GM18520 (cell line): ENCODE data around the gene RASL12.

Source experiments
- ATAC-seq: cut with Tn5 transposase; IDR thresholded peaks from one replicate; pipeline ENCODE4 v1.9.1; 2021; ENCODE audit not compliant: unreplicated experiment

The RASL12 gene

DNA sequence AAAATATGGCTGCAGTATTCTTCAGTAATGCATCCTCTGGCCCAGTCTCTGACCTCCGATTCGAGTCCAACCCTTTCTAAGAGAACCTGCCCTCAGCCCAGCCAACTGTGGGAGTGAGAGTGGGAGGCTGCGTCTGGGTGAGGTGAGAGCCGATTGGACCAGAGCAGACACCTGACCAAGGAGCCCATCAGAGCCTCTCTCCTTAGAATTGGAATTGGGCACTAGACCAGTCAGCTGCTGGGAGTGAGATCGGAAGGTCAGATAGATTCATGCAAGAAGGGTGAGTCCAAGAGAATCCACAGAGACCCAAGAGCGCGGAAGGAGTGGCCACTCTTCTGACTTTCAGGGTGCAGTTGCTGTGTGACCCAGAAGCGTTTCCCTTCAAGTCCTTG lies 10.2 kb downstream of the RASL12 start:
- no peak for ATAC-seq

DNA sequence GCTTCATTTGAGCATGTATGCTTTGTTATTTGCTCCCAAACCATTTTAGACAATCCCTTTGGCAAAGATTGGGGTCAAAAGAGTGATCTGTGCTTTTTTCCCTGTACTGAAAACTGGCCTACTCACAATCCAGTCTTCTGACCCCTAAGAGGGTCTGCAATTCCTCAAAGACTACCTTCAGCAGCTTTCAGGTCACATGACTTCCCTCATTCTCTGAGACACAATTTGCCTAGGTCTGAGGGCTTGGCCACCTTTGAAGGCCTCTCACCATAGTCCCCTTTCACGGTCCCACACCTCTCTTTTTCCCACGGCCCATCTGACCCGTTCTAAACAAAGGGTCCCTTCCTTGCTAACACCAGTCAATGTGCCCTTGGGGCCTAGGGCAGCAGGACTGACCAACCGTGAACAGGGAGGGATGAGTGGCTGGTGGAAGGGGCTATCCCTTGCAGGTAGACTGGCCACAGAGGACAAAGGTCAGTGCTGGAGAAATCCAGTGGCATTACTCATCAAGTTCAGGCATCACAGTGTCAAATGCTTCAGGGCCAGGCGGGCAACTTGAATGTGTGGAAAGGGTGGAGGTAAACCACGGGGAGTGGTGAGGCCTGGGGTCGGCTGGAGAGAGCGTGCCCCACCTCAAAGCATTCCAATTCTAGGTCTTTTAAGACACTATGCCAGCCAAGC lies 10.8 kb downstream of the RASL12 start:
- no peak for ATAC-seq

- ATAC-seq, result no peak
Measured at GRCh38 chr15:65056106-65056505, 11.7 kb downstream of the RASL12 start.

DNA sequence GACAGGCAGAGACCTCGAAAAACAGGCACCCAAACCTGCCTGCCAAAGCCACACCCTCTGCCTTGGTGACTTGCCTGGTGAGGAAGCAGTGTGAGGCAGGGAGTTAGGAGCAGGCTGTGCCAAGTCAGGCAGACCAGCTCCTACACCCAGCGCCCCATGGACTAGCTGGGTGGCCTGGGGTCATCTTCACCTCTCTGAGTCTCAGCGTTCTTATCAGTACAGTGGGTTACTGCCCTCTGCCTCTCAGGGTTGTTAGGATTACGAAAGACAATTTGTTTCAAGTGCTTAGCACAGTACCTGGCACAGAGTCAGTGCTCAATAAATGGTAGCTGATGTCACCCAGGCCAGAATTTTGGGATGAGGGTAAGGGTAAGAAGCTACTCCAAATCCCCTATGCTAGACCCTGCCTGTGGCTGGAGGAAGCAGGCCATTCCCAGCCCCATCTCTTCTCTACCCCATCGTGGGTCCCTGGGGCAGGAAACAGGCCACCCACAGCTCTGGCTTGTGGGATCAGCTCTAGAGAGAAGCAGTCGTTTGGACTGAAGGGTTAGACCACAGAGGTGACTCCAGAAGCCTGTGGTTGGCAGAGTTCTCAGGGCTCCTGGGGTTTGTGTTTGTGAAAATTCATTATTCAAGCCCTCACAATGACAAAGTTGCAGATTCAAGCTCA lies 12.5 kb downstream of the RASL12 start:
- ATAC-seq, result no peak

- ATAC-seq, result no peak
Measured at GRCh38 chr15:65054333-65055200, 13.2 kb downstream of the RASL12 start.

GRCh38 chr15:65052956-65053355 lies 14.8 kb downstream of the RASL12 start:
- no peak for ATAC-seq

DNA sequence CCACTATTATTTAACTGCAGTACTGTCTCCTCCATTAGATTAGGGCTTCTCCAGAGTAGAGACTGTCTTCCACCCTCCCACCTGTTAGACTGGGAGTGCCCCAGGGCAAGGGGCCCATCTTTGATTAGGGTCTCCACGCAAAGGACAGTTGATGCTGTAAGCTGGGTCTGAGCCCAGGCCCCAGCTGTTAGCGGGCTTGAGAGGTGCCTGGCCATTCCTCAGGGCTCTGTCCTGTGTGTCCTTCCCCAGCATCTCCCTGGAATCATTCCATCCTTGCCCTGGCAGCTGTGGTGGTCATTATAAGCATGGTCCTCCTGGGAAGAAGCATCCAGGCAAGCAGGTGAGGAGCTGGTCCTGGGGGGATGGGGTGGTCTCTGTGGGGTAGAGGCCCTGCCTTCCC lies 16.5 kb downstream of the RASL12 start:
- ATAC-seq, result no peak

GRCh38 chr15:65050270-65050669 lies 17.5 kb downstream of the RASL12 start:
- ATAC-seq, result no peak

DNA sequence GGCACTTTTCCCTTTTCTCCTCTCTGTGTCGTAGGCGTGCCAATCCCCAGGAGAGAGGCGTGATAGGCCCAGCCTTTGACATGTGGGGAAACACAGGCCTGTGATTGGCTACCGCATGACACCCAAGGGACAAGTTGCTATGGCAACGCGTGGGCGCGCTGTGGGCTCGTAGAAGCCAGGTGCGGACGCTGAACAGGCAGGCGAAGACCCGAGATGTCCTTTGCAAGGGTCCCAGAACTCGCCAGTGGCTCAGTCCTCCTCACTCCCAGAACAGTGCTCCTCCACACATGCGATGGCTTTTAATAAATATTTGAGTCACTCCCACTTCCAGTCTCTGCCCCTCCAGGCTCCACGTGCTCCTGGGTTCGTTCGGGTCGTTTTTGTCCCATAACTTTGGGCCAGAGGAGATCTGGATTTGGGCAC lies 18.4 kb downstream of the RASL12 start:
- peak; percentile 87 for ATAC-seq

DNA sequence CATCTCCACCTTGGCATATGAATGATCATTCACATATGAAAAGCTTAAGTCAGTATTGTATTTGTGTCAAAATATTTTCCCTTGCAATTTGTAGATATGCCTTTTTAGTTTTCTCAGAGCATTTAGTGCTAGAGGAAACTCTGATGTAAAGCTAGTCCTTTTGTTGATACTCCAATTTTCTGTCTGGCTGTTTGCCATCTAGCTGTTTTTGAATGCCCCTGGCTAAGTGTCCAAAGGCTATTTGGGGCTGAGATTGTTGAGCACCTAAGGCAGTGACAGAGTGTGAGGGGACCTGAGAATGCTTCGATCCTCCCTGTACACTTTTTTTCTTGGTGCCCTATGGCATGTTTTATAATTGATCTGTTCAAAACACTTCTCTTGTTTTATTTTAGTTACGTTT lies 19.6 kb downstream of the RASL12 start:
- ATAC-seq, result no peak

- no peak for ATAC-seq
Measured at GRCh38 chr15:65044724-65045481, 22.9 kb downstream of the RASL12 start, which contains the start of gene SLC51B. TSS of gene SLC51B (plus strand) at chr15:65045387. CDS start at chr15:65050005, 4,618 bp downstream.

GRCh38 chr15:65044218-65044617 lies 23.6 kb downstream of the RASL12 start:
- peak; percentile 50 for ATAC-seq

GRCh38 chr15:65042776-65043327 lies 24.9 kb downstream of the RASL12 start:
- ATAC-seq, result no peak

GRCh38 chr15:65041787-65042186 lies 26.0 kb downstream of the RASL12 start:
- ATAC-seq, result no peak

GRCh38 chr15:65040461-65040860 lies 27.3 kb downstream of the RASL12 start:
- no peak for ATAC-seq

- no peak for ATAC-seq
Measured at GRCh38 chr15:65038836-65039235, 29.0 kb downstream of the RASL12 start.

DNA sequence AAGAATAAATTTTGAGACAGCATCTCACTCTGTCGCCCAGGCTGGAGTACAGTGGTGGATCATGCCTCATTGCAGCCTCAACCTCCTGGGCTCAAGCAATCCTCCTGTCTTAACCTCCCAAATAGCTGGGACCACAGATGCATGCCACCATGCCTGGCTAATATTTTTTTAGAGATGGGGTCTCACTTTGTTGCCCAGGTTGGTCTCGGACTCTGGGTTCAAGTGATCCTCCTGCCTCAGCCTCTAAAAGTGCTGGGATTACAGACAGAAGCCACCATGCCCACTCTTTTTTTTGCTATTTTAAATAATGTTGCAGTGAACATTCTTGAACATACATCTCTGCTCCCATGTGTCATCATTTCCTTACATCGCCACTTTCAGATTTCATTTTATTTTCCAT lies 29.4 kb downstream of the RASL12 start:
- ATAC-seq, result no peak

DNA sequence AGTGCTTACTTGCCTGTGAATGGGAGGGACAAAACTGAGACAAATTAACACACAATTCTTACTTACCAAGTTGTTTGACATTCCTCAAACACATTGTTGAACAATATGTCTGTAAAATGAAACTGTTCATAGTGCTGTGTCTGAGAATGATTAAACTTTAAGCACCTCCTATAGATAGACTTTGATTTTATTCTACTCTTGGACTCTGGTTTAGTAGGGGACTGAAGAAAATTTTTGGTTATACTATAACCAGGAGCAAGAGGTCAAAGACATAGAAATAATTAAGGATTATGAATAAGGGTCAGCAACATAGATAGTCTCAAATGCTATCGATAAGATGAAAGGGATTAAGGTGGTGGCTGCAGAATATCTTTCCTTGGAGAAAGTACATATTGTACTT lies 30.5 kb downstream of the RASL12 start:
- ATAC-seq, result no peak

DNA sequence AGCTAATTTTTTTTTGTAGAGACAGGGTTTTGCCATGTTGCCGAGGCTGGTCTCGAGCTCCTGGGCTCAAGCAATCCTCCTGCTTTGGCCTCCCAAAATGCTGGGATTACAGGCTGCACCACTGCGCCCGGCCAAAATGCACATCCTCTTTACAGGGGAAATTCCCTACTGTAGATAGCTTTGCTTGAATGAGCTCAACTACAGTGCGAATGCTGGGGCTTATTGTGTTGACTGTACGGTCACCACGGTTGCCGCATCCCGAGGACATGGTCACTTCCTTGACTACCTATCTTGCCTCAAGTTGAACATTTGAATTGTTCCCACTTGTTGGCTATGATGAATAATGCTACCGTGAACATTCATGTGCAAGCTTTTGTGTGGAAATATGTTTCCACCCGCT lies 33.1 kb downstream of the RASL12 start:
- ATAC-seq, result no peak

DNA sequence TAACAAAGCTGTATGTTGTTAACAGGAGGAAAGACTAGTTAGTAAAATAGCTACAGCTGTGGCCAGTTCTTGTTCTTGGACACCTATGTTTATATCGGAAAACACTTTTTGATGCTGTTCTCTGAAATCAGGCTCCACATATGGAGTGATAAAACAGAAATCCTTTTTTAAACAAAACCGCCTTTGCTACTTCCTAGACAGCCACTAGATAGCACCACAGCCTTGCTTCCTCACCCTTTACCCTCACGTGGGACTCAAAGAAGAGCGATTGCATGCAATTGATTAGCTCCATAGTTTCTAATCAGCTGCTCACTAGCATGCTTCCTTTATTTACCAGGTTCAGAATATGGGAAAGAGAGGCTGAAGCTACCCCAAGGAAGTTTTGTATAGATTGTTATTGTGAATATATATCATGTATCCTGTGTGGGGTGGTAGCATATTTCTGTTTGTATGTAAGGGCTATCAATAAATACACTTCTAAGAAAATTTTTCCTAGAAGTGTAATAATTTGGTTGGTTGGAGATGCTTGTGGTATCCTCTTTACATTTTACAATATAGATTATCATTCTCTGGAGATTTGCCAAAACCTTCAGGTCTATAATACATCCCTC lies 34.0 kb downstream of the RASL12 start:
- ATAC-seq, result no peak
